Measurements from ENCODE around the gene TLX1.

The TLX1 gene

GRCh38 chr10:101133489-101134298 is 2.6 kb downstream of the TLX1 start:
- TF ChIP-seq, protein P1, sequence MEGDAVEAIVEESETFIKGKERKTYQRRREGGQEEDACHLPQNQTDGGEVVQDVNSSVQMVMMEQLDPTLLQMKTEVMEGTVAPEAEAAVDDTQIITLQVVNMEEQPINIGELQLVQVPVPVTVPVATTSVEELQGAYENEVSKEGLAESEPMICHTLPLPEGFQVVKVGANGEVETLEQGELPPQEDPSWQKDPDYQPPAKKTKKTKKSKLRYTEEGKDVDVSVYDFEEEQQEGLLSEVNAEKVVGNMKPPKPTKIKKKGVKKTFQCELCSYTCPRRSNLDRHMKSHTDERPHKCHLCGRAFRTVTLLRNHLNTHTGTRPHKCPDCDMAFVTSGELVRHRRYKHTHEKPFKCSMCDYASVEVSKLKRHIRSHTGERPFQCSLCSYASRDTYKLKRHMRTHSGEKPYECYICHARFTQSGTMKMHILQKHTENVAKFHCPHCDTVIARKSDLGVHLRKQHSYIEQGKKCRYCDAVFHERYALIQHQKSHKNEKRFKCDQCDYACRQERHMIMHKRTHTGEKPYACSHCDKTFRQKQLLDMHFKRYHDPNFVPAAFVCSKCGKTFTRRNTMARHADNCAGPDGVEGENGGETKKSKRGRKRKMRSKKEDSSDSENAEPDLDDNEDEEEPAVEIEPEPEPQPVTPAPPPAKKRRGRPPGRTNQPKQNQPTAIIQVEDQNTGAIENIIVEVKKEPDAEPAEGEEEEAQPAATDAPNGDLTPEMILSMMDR (IDR thresholded peaks at IDR 0.05; ENCODE audit: low read depth, low read length, missing control alignments) = no peak
- no peak overlapping the region for H3K4me3 ChIP-seq (replicated peaks; ENCODE audit: low read depth, low read length)
- no peak for DNase-seq (ENCODE audit: extremely low read depth, low read depth)

DNA sequence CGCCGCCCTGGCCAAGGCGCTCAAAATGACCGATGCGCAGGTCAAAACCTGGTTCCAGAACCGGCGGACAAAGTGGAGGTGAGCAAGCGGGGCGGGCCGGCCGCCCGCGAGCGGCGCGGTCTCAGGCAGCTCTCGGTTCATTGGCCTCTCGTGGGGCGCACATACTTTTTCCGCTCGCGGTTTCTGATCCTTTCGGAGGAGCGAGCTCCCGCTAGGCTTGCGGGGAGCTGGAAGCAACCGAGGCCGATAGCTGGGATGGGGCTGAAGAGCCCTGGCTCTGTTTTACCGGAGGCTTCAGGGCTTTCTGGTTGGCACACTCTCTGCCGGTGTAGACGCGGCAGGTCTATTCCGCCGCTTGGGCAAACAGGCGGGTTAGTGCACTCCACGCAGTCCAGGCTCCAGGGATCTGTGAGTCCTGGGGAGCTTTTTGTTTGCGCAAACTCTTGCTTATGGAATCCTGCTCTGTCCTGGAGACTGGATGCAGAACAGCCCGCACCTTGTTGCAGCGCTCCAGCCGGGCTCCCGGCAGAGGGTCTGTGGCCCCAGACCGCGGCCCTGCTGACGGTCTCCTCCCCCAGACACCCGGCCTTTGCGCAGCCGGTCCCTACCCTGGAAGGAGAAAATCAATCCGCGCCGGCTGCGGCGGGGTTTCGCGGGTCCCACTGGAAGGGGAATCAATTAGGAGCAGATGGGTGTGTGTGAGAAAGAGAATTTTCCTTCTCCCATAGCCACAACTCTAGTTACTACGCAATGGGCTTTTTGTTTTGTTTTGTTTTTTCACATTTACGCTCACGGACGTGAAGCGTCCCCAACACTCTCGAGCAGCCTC is 3.4 kb downstream of the TLX1 start:
- no peak for DNase-seq (ENCODE audit: extremely low read depth, low read depth)
- no peak overlapping the region for H3K4me3 ChIP-seq (replicated peaks; ENCODE audit: low read depth, low read length)
- TF ChIP-seq, protein P1 (IDR thresholded peaks at IDR 0.05; ENCODE audit: low read depth, low read length, missing control alignments) = no peak

GRCh38 chr10:101135141-101136006 is 4.3 kb downstream of the TLX1 start:
- TF ChIP-seq, protein P1 (IDR thresholded peaks at IDR 0.05; ENCODE audit: low read depth, low read length, missing control alignments) = no peak
- no peak for DNase-seq (ENCODE audit: extremely low read depth, low read depth)
- H3K4me3 ChIP-seq (replicated peaks; ENCODE audit: low read depth, low read length) = no peak overlapping the region

- no peak for DNase-seq (ENCODE audit: extremely low read depth, low read depth)
- no peak overlapping the region for H3K4me3 ChIP-seq (replicated peaks; ENCODE audit: low read depth, low read length)
- TF ChIP-seq, protein P1 (IDR thresholded peaks at IDR 0.05; ENCODE audit: low read depth, low read length, missing control alignments) = no peak
Observed at GRCh38 chr10:101136007-101136707, 5.1 kb downstream of the TLX1 start.

DNA sequence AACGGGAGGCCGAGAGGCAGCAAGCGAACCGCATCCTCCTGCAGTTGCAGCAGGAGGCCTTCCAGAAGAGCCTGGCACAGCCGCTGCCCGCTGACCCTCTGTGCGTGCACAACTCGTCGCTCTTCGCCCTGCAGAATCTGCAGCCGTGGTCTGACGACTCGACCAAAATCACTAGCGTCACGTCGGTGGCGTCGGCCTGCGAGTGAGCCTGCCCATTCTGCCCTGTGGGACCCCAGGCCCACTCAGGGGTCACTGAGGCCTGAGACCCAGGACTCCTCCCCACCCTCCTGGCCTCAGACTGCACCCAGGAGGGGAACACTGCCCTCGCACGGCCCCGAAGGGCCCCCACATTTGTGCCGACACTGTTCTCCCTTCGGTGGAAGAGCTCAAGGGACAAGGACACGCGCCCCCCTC is 5.6 kb downstream of the TLX1 start:
- TF ChIP-seq, protein P1 (IDR thresholded peaks at IDR 0.05; ENCODE audit: low read depth, low read length, missing control alignments) = no peak
- no peak overlapping the region for H3K4me3 ChIP-seq (replicated peaks; ENCODE audit: low read depth, low read length)
- DNase-seq (ENCODE audit: extremely low read depth, low read depth) = no peak

DNA sequence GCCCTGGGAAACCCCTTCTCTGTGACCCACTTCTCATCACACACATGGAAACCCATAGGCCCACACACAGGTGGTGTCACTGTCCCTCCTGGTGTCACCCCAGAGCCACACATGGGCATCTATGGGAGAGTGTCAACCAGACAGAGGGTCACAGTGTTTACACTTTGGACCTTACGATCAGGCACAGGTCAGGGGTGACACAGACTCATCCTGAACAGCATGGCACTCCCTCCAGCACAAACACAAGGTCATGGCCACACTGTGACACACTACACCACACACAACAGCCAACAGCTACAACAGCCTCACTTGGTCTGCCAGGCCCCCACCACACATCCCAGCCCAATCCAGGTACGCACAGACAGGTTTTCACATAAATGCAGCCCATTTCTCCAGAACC is 6.2 kb downstream of the TLX1 start:
- TF ChIP-seq, protein P1 (IDR thresholded peaks at IDR 0.05; ENCODE audit: low read depth, low read length, missing control alignments) = no peak
- H3K4me3 ChIP-seq (replicated peaks; ENCODE audit: low read depth, low read length) = no peak overlapping the region
- no peak for DNase-seq (ENCODE audit: extremely low read depth, low read depth)

All from HFF-Myc (cell line).